ENCODE measurements around the gene ABTB2. TPM values are rescaled to one million over a fixed set of nuclear protein-coding genes. Genes with fewer than 3 reads are reported as not detected.

The ABTB2 gene
- polyA plus RNA-seq, 1 of the 3 experiments (the other 2 are of a cell fraction) = 7.8 TPM

GRCh38 chr11:34302046-34302921, 55.5 kb downstream of the ABTB2 start (continued):
- peak; percentile 71 for TF ChIP-seq MEF2A (IDR thresholded peaks at IDR 0.05; ENCODE audit: borderline replicate concordance, low read depth)
- TF ChIP-seq RFX5 (IDR thresholded peaks at IDR 0.05; ENCODE audit: low read length) = no peak
- TF ChIP-seq, protein P1, sequence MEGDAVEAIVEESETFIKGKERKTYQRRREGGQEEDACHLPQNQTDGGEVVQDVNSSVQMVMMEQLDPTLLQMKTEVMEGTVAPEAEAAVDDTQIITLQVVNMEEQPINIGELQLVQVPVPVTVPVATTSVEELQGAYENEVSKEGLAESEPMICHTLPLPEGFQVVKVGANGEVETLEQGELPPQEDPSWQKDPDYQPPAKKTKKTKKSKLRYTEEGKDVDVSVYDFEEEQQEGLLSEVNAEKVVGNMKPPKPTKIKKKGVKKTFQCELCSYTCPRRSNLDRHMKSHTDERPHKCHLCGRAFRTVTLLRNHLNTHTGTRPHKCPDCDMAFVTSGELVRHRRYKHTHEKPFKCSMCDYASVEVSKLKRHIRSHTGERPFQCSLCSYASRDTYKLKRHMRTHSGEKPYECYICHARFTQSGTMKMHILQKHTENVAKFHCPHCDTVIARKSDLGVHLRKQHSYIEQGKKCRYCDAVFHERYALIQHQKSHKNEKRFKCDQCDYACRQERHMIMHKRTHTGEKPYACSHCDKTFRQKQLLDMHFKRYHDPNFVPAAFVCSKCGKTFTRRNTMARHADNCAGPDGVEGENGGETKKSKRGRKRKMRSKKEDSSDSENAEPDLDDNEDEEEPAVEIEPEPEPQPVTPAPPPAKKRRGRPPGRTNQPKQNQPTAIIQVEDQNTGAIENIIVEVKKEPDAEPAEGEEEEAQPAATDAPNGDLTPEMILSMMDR (IDR thresholded peaks at IDR 0.05) = no peak
- TF ChIP-seq, protein P2, sequence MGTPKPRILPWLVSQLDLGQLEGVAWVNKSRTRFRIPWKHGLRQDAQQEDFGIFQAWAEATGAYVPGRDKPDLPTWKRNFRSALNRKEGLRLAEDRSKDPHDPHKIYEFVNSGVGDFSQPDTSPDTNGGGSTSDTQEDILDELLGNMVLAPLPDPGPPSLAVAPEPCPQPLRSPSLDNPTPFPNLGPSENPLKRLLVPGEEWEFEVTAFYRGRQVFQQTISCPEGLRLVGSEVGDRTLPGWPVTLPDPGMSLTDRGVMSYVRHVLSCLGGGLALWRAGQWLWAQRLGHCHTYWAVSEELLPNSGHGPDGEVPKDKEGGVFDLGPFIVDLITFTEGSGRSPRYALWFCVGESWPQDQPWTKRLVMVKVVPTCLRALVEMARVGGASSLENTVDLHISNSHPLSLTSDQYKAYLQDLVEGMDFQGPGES (IDR thresholded peaks at IDR 0.05; ENCODE audit: low read depth, low read length) = no peak
- no peak; the same call in 1 of the 2 replicates for TF ChIP-seq GABPA (IDR thresholded peaks at IDR 0.05; ENCODE audit: low read depth)
- TF ChIP-seq MAX (IDR thresholded peaks at IDR 0.05; ENCODE audit: low read depth) = peak; percentile 52
- no peak for TF ChIP-seq EZH2phosphoT487 (IDR thresholded peaks at IDR 0.05; ENCODE audit: borderline replicate concordance, low read depth)
- TF ChIP-seq SIN3A (IDR thresholded peaks at IDR 0.05; ENCODE audit: borderline replicate concordance, low read depth, low read length) = 0 out of 2 replicates have a peak, but pooled peaks have one; percentile 18
- no peak for TF ChIP-seq RAD21 (IDR thresholded peaks at IDR 0.05; ENCODE audit: low read length)
- TF ChIP-seq TEAD4 (IDR thresholded peaks at IDR 0.05; ENCODE audit: borderline replicate concordance, insufficient read depth) = peak; percentile 93
- TF ChIP-seq CHD2 (IDR thresholded peaks at IDR 0.05; ENCODE audit: low read length, partially characterized antibody) = no peak
- peak; percentile 32 to 89; a peak in 3 of 4 replicates for TF ChIP-seq EP300 (IDR thresholded peaks at IDR 0.05; ENCODE audit: borderline replicate concordance in 1 of 2, low read depth in 1 of 2, low read length in 1 of 2)
- TF ChIP-seq, protein P3, sequence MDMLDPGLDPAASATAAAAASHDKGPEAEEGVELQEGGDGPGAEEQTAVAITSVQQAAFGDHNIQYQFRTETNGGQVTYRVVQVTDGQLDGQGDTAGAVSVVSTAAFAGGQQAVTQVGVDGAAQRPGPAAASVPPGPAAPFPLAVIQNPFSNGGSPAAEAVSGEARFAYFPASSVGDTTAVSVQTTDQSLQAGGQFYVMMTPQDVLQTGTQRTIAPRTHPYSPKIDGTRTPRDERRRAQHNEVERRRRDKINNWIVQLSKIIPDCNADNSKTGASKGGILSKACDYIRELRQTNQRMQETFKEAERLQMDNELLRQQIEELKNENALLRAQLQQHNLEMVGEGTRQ (IDR thresholded peaks at IDR 0.05; ENCODE audit: borderline replicate concordance, low read depth, low read length) = no peak
- TF ChIP-seq TAF1 (IDR thresholded peaks at IDR 0.05; ENCODE audit: borderline replicate concordance, low read depth, low read length) = peak; percentile 8; the same call in 1 of the 2 replicates
- TF ChIP-seq FOXM1 (IDR thresholded peaks at IDR 0.05; ENCODE audit: low read depth) = peak; percentile 63
- TF ChIP-seq REST (IDR thresholded peaks at IDR 0.05; ENCODE audit: low read depth, low read length) = peak; percentile 61; the same call in 1 of the 2 replicates
- 0 out of 2 replicates have a peak, but pooled peaks have one; percentile 59 for TF ChIP-seq POLR2AphosphoS5 (IDR thresholded peaks at IDR 0.05; ENCODE audit: low read depth, low read length)
- TF ChIP-seq NRF1 (IDR thresholded peaks at IDR 0.05; ENCODE audit: low read depth, low read length) = no peak

Data from SK-N-SH (cell line).